Left kidney (tissue), 2 donors: Measurements from ENCODE around the gene SMOC2. TPM values are rescaled to one million over a fixed set of nuclear protein-coding genes. Genes with fewer than 3 reads are reported as not detected.
"Not testable (repeated sequence)": the region's sequence is repeated elsewhere in the genome, so short reads cannot be mapped to it uniquely, and the experiment has no call there.

Source experiments
- DNase-seq: peaks from one replicate; pipeline ENCODE4 v3.0.0-alpha.2; 2013
- polyA plus RNA-seq: library from polyadenylated mRNA; unstranded; fragments of 120-200 nt; gene quantifications from one replicate; pipeline ENCODE4 v1.2.1, GENCODE V29; 2013; ENCODE audit not compliant: insufficient read length

SMOC2 gene
- polyA plus RNA-seq, 1 donor, result 20.5 TPM

DNA sequence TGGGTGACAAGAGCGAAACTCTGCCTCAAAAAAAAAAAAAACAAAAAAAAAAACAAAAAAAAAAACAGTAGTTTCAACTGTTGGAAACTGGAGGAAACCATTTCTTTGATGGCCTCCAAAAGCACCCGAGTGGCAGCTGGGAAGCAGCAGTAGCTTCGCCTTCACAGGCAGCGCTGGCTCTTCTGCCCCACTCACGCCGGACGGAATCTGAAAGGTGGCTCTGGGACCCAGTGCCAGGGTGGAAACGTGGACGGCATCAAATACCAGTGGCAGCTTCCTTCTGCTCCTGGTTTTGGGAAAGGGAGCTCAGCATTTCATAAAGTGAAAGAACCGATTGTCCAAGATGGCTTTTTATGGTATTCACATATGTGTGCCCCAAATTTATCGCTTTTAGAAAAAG lies 159.4 kb downstream of the SMOC2 start:
- no peak for DNase-seq

DNA sequence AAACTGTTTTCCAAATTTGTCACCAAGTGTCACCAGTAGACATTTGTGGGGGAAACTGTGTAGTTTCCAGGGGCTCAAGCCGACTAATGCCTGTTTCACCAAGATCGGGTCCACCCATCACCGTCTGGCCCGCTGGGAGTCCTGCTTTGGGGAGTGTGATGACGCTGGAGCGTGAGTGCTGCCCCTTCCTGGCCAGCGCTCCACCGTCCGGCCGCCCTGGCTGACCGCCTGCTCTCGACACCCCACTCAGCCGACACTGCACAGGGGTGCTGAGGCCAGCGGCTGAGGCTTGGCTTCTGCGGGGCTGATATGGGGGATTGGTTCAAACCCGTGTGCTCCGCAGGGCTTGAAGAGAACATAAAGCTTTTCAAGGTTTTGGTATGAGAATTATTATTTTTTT lies 160.1 kb downstream of the SMOC2 start:
- no peak for DNase-seq

DNA sequence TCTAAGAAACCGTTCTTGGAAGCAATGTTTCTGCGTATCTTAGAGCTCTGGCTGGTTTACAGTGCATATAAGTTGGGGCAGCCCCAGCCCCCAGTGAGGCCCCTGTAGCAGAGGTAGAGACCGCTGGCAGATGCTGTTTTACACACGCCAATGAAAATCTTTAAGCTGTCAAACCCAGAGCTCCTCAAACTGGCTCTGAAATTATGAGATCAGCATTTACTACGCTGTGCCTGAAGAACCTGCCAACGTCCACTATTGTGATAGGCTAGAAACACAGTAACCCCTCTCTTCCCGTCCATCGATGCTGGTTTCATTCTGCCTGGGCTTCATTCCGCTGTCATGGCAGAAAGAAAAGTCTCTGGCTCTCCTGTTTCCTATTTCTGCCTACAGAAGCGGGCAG lies 160.6 kb downstream of the SMOC2 start:
- DNase-seq, result no peak

DNA sequence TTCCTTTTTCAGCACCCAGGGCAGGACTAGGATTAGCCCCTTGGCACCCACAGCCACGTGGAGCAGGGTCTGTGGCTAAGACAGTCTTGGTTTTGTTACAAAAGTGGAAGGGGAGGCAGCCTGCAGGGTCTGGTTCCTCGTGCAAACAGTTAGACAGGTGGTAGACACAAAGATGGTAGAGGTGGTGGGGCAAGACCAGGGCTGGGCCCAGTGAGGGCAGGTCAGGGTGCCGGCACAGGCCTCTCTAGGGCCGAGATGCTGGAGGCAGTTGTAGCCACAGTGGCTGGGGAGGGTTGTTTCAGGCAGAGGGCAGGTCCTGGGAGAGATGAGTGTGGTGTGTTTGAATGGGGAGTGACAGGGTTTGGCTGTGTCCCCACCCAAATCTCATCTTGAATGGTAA lies 161.6 kb downstream of the SMOC2 start:
- no peak for DNase-seq

DNA sequence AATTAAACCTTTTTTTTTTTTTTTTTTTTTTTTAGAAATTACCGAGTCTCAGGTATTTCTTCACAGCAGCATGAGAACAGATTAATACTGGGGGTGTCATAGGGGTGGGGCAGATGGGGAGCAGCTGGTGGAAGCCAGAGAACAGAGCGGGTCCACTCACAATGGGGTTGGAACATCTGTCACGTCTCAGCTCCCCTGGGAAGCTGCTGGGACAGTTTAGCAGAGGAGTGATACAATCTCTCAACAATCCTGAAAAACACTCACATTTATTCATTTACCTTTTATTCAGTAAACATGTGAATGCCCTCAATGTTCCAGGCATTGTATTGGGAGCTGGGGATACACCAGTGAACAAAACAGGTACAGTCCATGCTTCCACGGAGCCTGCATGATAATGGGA lies 162.2 kb downstream of the SMOC2 start:
- DNase-seq, result no peak

DNA sequence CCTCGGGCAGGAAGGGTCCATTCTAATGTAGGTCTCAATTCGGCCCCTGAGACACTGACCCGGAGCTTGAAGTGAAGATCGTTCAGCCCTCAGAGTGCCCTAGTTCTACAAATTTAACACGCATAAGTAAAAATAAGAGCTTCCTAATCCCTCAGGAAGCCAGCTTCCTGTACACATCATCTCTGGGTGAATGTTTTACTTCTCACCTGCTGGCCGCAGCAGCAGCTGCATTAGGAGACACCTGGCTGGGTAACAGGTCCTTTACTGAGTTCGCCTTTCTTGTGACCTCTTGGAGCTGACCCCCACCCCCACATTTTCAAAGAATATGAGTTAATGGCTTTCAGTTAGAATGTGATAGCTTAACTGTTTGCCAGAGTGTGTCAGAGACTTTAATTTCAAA lies 165.0 kb downstream of the SMOC2 start:
- no peak for DNase-seq

DNA sequence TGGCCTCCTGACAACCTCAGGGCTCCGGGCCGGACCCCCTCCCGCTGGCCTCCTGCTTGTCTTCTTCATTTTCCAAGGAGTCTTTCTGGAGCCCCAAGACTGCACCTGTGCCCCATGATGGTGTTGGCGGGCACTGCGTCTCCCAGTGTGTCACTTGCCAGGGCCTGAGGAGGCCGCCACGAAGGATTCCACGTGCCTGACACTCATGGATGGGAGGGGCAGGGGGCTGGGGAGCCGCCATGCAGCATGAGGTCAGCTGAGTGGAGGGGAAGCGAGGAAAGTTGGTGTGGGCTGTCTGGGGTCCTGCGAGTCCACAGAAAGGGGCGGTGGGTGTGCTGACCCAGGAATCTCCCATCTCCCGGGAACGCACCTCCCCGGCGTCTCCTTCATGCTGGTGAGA lies 165.7 kb downstream of the SMOC2 start:
- DNase-seq, result no peak

DNA sequence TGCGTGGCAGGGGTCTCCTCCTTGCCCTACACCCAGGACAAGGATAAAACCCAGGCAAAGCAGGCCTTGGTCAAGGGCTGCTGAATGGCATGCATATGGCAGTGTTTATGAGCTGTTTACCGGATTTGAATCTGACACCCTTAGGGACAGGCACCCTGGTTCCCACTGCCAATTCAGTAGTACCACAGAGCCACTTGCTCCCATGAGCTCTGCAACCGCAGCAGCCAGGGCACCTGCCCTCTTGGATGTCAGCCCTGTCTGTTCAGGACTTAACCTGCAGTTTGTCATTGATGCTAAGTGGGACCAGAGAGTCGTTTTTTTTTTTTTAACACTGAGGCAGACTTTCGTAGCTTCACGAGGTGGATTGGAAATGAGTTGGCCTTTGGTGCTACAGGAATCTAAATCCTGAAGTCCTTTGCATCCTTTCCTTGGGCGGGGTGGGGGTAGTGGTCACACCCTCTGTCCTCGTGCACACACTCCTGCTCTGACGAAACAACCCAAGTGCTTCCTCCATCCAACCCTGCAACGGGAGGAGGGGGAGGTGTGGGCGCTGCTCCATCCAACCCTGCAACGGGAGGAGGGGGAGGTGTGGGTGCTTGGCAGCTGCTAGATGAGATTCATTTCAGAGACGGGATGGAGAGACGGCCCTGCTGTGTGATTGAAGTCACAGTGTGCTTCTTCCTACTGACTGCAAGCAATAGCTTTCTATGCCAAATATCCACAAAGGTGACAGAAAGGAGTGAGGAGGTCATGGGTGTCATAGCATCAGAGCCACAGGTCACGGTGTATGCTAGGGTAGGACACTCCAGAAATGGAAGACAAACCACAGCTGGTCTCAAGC lies 166.5 kb downstream of the SMOC2 start:
- DNase-seq, result peak; percentile 76

DNA sequence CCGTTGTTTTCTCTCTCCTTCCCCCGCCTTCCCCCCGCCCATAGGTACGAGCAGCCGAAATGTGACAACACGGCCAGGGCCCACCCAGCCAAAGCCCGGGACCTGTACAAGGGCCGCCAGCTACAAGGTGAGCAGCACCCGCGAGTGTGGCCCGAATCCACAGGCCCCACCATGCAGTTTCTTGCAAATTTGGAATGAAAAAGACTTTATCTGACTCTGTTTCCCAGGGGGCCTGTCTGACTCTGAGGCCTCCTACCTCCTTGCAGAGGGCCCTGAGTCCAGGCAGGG lies 167.1 kb downstream of the SMOC2 start:
- no peak for DNase-seq

DNA sequence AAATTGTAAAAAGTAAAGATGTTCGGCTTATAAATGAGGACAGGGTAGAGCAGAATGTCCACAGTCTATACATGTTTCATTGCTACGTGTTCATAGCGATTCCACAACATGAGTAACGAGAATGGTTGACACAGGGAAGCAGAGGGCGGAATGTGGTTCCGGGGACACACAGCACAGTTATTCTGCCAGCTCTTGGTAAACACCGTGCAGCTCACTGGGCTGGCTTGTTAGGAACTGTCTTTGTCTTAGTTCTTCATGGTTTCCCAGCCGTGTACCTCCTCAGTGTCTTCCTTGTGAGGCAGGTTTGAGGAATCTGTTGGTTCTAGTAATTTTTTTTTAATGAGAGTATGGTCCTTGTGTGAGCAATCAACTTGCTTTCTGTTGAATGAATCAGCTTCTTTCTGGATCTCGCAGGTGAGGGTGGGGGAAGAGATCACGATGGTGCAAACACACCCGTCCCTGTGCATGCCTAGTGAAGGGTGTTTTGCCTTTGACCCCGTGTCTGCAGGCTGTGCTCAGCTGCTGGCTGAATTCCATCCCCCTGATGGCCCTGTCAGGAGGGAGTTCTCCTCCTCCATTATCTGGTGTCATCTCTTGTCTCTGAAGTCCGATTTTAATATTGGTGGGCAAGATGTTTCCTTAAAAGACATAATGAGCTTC lies 168.2 kb downstream of the SMOC2 start:
- DNase-seq, result no peak

DNA sequence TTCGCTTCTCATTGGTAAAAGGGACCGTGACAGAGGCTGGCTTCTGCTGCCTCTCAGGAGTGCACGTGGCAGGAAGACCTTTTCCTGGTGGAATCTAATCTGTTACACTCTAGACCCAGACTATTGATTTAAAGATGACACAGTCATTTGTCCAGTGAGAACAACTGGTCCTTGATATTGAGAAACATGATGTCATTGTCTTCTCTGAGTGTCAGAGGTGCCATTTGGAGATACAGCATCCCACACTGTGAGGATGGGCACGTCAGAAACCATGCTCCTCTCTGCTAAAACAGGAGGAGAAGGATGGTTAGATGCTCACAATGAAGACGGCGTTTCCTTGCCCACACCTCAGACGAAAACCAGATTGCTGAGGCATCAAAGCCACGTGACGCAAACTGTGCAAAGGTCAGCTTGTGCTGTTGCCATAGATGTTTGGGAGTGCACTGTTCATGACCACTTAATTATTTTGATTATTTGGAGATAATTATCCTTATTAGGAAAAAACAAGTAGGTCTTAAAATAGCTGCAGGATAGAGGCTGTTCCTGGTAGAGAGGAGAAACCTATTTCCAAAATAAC lies 169.0 kb downstream of the SMOC2 start:
- DNase-seq, result no peak

DNA sequence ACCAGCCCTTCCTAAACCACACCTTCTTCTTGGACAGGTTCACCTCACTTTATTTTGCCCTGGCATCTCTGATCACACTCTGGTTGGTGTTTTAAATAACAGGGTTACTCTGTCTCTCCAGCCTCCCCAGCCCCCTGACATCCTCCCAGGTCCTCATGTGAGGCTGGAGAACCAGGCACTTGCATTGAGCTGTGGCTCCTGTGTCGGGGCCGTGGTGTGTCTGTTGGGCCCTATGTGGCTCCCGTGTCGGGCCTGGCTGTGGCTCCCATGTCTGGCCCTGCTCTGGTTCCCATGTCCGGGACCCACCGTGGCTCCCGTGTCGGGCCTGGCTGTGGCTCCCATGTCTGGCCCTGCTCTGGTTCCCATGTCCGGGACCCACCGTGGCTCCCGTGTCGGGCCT lies 170.0 kb downstream of the SMOC2 start:
- DNase-seq, result not testable (repeated sequence)

DNA sequence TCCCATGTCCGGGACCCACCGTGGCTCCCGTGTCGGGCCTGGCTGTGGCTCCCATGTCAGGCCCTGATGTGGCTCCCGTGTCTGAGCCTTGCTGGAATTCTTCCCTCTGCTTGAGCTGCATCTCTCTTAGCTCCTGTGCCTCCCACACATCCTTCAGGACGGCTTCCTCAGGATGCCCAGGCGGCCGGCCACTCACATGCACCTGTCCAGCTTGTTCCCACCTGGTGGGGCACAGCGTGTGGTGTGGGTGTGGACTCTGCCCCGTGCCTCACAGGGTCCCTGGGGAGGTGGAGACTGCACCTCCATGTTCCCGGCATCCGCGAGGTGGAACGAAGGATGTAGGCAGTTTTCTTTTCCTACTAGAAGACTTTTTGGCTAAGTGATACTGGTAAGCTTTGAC lies 170.7 kb downstream of the SMOC2 start:
- DNase-seq, result no peak

DNA sequence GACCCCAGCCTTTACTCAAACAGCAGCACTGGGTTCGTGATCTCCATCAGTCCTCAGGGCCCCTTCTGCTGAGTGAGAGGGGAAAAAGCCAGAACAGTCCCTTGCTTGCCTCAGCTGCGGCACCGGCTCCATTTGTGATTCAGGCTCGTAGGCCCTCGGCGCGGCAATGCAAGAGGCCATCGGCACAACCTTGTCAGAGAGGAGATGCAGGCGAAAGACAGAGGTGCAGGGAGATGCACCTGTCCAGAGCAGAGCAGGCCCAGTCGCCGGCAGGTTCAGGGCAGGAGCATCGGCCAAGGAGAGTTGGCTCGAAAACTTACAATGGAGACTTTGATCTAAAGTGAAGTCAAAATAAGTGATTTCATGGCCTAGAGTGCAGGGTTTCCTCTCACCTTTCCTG lies 171.6 kb downstream of the SMOC2 start:
- no peak for DNase-seq

DNA sequence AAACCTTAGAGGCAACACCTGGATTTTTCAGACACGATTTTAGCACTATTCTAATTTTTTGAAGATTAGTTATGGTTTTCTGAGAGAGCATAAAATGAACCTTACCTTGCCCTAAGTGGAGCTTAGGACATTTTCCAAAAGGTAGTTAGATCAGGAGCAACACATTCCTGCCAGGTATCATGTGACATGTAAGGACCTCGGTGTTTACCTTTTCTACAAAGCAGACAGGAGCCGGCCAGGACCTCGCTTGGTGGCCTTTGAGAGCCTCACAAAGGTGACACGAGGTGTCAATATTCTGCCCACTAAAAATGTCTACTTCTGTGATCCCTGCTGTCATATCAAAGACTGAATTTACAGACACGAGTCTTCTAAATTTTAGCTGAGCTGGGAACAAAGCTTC lies 174.9 kb downstream of the SMOC2 start:
- DNase-seq, result no peak

DNA sequence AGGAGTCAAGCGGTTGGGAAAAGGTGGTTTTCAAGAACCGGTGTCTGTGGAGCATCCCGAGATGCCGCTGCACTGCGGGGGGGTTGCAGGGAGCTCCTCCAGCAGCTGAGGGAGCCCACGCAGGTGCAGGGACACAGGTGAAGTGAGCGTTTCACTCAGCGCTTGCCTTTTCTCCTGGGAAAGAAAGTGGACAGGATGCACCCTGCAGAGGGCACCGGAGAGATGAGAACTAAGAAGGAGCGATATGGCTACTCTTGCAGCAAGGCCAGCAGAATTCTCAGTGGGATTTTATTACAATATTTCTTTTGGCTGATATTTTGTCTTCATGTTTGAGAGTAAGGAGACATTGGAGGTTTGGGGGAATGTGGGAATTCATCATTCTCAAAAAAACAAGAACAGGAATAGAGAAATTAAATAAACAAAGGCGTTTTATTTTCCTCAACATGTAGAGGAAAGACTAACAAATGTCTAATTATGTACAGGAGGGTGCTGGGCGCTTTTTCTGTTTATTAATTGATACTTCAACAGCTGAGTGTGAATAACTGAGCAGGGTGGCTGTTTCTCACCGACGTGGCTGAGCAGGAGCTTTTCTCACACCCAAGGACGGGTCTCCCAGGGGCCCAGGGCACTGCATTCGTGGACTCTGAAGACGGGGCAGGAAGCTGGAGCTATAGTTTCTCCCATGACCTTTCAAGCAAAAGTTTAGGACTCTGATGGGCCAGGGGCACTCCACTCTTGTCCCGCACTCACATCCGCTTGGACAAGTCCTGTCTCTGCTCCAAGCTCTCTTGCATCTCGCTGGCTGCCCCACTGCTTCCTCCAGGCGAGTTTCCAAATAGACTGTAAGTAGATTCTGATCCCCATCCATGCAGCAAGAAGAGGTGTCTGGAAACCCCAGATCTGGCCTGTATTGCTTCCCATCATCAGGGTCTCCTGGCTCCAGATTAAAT lies 176.1 kb downstream of the SMOC2 start:
- DNase-seq, result no peak

DNA sequence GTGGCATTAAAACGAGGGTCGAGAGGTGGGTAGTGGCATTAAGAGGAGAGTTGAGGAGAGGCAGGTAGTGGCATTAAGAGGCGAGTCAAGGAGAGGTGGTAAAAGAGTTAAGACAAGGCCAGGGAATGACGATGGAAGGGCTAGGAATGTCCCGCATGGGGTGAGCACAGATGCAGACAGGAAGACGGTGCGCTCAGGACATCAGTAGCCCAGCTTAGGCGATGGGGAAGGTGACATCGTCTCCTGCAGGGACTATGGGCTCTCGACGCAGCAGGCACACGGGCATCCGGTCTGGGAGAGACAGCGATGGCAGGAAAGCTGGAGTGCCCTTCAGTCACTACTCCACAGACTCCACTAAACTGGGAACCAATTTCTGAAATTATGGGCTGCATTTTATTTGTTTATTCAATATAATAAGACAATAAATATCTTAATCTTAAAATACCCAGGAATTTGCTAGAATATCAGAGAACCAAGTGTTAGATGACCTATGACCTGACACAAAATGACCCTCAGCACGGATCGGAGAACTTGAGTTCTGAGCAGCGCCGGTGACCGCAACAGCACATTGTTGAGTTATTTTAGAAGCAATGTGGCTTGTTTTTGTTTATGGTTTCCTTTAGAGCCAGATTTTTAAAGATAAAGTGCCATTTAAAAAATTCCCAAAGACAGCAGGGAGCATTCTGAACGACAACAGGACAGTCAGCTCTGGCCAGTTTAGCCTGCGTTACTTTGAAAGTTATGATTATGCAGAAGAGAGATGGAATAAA lies 177.7 kb downstream of the SMOC2 start:
- DNase-seq, result no peak

DNA sequence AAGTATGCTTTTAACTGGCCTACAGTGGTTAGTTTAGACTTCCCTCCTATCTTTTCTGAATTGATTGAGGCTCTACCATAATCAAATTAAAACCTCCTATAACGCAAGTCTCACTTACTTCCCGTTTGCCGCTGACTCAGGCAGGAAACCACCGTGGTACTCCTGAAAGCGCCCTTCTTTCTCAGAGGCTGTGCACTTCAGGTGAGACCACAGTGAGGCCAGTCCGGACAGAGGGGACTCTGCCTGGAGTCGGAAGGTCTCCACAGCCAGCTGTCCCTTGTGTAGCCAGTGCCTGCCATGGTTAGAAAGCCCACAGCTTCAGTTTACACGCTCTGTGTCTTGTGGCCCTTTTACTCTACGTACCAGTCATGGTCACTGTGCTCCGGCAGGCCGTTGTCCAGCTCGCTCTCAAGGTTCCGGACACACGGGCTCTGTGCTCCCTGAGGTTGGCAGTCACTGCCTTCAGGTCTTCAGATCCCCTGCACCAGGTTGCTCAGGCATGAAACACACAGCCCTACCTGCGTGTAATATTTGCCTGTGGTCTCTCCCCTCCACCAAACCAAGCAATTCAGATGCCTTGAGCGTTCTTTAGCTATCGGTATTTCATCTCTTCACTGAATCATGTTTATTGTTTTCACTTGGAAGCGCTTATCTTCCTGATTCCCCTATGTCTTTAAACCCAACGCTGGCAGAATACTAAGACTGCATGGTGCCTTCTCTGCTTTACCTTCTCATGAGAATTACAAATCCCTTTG lies 178.8 kb downstream of the SMOC2 start:
- DNase-seq, result no peak

DNA sequence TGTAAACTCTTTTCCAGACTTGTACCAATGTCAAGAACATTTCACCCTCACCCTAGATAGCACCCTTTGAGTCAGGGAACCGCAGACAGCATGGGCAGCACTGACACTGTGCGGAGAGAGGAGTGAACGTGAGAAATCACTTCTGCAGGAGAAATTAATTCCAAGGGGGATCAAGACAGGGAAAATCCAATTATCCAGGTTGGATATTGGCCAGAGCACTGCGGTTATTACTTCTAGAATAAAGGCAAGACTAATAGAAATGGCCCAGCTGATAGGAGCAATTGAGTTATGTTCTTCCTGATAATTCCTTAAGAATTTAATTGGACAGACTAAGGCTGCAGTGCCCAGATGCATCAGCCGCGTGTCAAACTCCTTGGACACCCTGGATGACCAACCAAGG lies 179.6 kb downstream of the SMOC2 start:
- no peak for DNase-seq

DNA sequence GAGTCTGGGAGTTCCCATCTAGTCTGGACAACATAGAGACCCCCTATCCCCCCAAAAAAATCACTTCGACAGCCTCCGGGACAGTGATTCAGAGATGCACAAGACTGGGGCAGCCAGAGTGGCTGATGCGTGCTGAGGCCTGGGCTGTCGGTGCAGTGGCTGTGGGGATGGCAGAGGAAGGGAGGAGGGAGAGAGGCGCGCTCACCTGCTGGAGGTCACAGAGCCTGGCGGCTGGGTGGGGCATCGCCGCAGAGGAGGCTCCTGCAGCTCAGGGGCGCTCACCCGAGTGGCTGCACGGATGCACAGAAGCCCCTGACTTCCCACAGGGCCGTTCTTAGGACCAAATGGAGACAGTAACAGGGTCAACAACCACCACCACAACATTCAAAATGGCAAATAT lies 182.8 kb downstream of the SMOC2 start:
- DNase-seq, result no peak

DNA sequence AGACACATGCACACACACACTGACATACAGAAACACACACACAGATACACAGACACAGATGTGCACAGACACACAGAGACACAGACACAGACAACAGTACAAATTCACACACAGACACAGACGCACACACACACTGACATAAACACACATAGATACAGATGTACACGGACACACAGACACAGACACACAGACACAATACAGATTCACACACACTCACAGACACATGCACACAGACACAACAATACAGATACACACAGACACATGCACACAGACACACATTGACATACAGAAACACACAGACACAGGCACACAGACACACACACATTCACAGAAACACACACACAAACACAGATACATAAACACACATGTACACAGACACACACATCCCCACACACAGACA lies 183.6 kb downstream of the SMOC2 start:
- DNase-seq, result no peak
